ENCODE measurements around the gene NLN.

DNA sequence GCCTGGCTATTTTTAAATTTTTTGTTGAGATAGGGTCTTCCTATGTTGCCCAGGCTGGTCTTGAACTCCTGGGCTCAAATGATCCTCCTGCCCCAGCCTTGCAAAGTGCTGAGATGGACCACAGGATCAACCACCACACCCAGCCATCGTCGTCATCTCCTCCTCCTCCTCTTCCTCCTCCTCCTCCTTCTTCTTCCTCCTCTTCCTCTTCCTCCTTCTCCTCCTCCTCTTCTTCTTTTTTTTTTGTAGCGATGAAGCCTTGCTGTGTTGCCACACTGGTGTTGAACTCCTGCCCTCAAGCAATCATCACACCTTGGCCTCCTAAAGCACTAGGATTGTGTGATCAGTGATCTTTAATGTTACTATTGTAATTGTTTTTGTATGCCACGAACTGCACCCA is 155.0 kb downstream of the NLN start:
- TF ChIP-seq EZH2 (IDR thresholded peaks at IDR 0.05; ENCODE audit: low read length, missing control alignments): no peak
- TF ChIP-seq, protein P1, sequence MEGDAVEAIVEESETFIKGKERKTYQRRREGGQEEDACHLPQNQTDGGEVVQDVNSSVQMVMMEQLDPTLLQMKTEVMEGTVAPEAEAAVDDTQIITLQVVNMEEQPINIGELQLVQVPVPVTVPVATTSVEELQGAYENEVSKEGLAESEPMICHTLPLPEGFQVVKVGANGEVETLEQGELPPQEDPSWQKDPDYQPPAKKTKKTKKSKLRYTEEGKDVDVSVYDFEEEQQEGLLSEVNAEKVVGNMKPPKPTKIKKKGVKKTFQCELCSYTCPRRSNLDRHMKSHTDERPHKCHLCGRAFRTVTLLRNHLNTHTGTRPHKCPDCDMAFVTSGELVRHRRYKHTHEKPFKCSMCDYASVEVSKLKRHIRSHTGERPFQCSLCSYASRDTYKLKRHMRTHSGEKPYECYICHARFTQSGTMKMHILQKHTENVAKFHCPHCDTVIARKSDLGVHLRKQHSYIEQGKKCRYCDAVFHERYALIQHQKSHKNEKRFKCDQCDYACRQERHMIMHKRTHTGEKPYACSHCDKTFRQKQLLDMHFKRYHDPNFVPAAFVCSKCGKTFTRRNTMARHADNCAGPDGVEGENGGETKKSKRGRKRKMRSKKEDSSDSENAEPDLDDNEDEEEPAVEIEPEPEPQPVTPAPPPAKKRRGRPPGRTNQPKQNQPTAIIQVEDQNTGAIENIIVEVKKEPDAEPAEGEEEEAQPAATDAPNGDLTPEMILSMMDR (conservative IDR thresholded peaks at IDR 0.05 in 1 of 2, IDR thresholded peaks at IDR 0.05 in 1 of 2; ENCODE audit: low read depth in 1 of 2, low read length in 2 of 2): no peak

Measured in fibroblast of lung (primary cell).